ENCODE results near the gene SART3.
"Not testable (repeated sequence)": the region's sequence is repeated elsewhere in the genome, so short reads cannot be mapped to it uniquely, and the experiment has no call there.

The SART3 gene

DNA sequence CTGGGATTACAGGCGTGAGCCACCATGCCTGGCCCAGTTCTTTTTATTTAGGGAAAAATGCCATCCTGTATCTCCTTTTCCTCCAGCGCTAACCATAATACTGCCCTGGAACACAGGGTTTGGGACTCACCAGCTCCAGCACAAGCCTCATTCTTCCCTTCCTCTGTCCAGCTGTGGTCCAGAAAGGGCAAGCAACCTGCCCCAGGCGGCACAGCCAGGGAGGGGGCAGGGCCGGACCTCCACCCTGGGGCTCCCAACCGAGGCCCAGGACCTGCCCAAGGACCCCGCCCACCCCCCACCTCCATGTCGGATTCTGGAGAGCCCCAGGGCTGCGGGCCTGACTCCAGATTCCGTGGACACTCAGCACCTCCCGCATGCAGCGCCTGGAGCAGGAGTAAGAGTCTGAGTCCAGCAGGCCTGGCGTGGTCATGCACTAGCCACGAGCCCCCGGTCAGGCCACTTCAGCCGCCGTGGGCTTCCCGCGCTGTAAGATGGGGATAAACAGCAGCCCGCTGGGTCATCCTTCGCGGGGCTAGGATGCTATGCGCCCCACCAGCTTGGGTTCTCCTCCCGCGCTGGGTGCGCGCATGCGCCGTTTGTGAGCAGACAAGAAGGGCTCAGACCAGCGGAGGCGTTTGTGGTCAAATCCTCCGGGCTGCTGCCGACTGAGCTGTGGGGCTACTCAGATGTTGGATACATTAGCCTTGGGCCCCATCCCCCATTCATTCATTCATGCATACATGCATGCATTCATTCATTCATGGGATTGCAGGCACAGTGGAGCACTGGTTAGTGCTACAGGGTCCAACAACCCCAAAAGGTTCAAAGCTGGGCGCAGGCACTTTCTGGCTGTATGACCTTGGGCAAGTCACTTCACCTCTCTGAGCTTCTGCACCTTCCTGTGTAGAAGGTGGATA is 20.6 kb upstream of the SART3 start:
- no peak for DNase-seq

DNA sequence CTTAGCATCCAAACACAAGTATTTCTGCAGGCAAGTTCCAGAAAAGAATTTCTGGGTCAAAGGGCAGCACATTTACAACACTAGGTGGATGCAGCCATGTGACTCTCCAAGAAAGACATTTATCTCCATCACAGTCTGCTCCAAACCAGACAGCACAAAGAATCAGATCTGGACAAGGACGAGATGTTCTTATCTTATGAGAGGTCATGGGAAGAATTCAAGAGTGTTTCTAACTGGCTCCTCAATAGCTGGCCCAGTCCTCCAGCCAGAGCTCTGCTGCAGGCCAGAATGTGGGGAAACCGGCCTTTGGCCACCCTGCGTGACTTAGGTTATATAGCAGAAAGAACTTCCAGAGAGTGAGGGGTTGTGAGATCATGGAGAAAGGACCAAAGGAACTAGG is 19.6 kb upstream of the SART3 start:
- DNase-seq: no peak

DNA sequence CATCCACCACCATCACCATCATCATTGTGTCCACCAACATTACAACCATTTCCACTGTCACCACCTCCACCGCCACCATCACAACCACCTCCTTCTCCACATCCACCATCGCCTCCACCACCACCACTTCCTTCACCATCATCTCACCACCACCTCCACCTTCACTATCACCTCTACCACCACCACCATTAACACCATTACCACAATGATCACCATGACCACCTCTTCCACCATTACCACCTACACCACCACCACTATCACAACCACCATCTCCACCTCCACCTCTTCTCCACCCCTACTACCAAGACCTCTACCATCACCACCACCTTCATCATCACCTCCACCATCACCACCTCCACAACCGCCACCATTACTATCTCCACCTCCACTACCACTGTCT is 17.8 kb upstream of the SART3 start:
- no peak for DNase-seq

DNA sequence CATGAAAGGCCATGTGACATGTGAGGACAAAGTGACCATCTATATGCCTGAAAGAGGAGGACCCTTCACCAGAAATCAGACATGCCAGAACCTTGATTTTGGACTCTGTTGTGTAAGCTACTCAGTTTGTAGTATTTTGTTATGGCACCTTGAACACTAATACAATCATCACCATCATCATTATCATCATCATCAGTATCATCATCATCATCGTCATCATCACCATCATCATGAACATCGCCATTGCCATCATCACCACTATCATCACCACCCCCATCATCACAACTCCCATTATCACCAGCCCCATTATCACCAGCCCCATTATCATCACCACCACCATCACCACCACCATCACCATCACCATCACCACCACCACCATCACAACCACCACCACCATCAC is 17.3 kb upstream of the SART3 start:
- no peak for DNase-seq

DNA sequence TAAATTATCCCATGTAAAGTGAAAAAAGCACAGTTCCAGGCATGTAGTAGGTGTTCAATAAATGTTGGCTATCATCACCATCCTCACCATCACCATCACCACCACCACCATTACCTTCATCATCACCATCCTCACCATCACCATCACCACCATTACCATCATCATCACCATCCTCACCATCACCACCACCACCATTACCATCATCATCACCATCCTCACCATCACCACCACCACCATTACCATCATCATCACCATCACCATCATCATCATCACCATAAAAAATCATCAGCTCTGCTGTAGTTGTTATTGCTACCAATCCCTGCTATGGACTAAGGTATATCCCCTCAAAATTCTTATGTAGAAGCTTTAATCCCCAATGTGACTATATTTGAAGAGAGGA is 16.5 kb upstream of the SART3 start:
- DNase-seq: no peak

DNA sequence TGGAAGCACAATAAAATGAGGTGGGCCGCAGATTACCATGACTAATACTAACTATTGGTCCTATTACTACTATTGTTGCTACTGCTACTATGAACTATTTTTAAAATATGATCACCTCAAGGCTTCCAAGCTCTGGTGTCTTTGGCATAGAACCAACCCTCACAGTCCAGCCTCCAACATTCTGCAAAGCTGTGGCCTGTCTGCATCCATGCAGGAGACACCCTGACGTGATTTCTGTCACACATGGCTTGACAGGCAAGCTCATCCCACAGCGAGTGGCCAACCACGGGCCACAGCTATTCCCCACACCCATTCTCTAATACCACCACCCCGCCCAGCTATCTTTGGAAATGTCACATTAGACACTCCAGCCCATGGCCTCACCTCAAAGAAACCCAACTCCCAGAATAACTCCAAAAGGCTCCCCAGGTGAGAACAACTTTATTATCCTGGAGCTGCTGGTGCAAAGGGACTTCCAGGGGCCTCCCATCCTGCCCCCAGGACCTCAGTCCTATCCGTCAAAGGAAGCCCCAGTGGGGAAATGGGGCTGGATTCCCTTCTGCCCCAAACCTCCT is 15.8 kb upstream of the SART3 start:
- no peak for DNase-seq

DNA sequence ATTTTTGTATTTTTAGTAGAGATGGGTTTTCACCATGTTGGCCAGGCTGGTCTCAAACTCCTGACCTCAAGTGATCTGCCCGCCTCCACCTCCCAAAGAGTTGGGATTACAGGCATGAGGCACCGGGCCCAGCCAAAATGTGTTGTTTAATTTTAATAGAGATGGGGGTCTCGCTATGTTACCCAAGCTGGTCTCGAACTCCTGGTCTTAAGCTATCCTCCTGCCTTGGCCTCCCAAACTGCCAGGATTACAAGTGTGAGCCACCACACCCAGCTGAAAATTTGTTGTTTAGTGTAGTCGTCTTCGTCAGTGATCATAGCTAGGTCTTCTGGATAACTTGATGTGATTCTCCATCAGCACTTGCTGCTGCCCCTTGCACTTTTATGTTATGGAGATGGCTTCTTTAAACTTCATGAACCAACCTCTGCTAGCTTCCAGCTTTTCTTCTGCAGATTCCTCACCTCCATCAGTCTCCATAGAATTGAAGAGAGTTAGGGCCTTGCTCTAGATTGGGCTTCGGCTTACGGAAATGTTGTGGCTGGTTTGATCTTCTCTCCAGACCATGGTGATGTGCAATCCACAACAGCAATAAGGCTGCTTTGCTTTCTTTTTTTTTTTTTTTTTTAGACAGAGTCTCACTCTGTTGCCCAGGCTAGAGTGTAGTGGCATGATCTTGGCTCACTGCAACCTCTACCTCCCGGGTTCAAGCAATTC is 14.4 kb upstream of the SART3 start:
- DNase-seq: no peak

DNA sequence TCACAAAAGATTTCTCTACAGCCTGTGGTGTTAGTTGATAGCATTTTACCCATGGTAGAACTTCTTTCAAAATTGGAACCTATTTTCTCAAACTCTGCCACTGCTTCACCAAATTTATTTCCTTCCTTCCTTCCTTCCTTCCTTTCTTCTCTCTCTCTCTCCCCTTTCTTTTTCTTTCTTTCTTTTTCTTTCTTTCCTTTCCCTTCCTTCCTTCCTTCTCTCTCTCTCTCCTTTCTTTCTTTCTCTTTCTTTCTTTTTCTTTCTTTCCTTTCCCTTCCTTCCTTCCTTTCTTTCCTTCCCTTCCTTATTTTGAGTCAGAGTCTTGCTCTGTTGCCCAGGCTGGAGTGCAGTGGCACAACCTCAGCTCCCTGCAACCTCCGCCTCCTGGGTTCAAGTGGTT is 13.3 kb upstream of the SART3 start:
- not testable (repeated sequence) for DNase-seq

DNA sequence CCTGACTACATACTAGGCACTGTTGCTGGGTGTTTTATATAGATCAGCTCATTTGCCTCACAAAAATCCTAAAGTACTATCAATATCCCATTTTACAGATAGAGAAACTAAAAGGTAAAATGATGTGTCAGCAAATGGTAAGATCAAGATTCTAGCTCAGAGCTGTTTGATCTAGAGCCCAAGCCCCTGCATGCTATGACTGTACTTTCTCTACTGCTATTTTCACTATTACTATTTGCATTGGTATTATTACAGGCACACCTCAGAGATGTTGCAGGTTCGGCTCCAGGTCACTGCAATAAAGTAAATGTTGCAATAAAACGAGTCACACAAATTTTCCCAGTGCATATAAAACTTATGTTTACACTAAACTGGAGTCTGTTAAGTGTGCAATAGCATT is 12.3 kb upstream of the SART3 start:
- DNase-seq: no peak

DNA sequence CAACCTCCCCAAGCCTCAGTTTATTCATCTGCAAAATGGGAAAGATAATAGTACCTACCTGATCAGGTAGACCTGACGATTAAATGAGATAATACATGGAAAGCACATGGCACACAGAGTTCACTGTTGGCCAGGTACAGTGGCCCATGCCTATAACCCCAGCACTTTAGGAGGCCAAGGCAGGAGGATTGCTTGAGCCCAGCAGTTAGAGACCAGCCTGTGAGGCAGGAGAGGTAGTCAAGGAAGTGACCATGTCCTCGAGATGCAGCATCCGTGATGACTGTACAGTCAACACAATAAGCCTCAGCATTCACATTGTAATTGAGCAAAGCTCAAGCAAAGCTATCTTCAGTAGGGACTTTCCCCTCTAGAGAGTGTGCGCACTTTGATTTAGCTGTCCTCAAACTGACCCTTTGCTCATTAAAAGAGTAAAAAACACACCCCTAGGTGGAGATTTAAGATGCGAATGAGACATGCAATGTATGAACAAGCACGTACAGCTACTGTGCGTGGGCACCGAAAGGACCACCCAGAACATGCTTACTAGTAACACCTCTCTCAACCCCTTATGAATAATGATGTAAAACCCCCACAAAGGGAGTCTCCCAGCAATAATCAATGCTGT is 11.3 kb upstream of the SART3 start:
- no peak for DNase-seq

DNA sequence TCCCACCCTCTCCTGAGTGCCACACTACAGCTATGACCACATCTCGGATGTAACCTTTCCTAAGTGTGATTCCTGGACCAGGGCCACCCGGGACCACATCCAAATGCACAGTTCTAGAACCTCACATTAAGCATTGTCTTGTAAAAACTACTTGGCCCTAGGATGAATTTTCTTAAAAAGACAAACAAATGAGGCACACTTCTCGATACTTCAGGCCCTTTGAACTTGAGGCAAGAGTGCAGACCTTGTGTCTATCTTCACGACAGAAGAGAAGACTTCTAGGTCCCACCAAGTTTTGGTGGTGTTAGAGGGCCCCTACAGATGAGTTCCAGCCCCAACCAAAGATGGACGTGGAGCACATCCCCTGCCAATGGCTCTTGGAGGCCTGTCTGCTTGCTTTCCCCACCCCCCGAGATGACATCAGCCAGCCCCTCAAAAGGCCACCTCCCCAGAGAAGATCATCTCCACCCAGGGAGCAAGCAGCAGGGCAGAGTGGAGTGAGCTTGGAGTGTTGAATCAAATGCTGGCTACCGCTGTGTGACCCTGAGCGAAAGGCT is 10.7 kb upstream of the SART3 start:
- no peak for DNase-seq

DNA sequence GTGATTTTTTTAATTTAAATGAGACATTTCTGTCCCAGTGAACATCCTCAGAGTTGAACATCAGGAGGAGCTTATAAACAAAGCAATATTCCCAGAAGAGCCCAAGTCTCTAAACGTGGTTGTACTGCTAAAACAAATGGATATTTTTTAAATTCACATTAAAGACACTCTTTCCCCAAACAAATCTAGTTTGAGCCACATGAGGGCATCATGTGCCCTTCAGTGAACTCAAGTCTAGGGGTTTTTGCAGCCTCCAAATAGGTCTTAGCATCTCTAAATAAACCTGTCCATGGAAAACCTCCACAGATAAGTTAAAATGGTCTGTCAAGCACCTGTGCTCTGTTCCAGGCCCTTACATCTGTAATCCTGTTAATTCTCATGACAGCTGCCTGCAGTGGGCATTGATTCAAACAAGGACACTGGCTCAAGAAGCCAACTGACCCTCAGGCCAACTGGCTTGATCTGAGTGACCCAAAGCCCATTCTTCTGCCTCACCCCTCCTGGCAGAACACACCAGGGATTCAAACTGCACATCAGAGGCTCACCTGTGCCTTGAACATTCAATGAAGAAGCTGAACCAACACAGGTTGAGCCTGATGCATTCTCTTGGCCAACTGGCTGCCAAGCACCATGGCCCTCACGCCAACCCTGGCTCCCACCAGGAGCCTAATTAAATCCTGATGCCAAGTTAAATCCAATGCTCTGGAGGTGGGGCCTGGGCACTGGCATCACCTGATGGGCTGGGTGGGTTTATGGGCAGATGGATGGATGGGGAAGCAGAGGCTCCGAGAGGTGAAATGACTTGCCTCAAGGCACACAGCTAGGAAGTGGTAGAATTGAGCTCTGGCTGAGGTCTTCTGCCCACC is 10.0 kb upstream of the SART3 start:
- peak; percentile 49 for DNase-seq

DNA sequence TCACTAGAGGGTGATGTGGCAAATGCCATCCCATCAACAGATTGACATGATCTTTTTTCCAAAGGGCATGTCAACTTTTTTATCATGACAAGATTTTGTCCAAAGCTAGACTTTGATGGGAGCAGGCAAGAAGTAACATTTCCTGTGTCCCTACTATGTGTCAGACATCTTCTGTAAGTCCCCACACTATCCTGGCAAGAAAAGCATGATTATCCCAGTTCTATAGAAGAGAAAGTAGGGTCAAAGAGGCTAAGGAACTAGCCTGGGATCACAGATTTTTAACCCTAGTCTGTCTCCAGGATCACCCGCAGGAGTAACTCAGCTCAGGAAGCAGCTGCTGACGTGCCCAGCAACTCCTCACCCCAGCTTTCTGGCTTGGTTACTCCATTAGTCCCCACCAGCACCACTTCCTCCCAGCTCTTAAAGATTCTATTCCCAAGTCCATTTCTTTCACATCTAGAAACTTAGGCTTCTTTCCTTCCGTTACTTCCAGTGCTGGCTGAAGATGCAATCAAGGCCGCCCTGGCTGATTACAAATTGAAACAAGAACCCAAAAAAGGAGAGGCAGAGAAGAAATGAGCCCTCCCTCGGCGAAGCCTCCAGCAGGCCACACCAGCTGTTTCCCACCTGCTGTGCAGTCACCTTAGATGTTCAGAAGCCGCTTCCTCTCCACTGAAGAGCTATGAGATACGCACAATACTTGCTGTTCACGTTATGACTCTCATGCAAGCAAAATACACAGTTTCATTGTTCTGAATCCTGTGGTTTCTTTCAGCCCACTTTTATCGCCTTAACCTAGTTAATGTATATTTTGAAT is 7.6 kb upstream of the SART3 start:
- peak; percentile 93 for DNase-seq

DNA sequence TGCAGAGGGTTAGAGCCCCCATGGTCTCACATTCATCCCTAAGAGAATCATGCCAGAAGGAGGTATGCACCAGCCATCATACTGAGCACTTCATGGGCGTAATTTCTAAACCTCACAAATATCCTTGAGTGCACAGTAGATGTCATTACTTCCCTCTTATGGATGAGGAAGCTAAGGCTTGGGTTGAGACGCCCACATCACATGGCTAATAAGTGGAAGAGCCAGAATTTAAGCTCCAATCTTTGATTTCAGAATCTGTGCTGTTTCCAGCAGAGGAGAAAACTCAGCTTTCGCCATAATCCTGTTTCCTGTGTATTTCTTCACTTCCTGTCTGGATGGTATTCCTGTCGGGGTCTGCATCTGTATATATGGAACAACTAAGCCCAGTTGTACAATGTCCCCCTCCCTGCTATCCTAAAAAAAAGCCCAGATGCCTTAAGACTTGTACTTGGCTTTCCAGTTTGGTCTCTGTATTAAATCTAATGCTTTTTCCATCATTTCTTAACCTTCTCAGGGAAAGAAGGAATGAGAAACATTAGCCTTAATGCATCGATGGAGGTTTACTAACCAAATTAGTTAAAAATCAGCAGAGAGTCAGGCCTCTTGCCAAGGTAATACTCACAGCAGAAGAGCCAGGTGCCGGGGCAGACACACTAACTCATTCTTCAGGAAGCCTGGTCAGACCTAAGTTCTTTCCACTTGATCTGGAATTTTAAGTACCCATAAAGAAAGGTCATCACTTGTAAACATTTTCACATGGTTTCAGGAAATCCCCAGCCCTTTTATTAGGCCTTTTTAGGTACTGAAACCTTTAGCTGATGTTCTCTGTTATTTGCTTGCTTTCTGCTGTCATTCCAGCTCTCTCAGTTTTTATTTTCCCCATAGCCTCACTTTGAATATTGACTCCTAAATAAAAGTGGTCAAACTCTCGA is 6.7 kb upstream of the SART3 start:
- no peak for DNase-seq

DNA sequence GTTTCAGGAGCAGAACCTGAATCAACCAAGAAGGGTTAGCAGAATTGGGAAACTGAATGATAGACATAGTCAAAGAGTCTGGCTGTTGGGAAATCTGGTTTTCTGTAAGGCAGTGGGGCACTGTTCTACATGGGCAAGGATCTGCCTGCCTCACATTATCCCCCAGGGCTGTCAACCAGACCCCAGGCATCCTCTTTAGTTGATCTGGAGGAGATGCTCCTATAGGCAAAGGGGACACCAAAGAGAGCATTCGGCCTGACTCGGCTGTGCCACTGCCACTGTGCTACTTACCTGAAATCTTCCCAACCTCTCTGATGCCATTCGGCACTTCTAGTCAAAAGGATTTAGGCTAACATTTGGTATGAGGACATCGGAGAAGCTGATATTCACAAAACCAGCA is 5.5 kb upstream of the SART3 start:
- DNase-seq: no peak

DNA sequence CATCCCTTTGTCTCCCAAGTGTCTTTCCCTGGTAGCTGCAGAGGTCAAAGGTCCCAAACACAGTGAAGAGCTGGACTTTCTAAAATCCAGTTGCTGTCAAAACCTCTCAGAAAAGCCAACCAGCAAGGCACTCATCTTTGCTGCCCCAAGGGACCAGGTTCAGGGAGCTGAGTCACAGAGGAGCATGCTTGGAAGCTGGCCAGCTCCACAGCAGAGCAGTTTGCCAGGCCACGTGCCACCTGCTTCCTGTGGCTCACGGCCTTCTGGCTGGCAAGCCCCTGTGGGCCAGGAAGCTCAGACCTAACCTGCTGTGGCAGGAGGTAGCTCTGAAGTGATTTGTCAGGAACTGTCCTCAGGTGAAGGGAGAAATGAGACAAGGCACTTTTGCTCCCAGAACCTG is 5.0 kb upstream of the SART3 start:
- peak; percentile 95 for DNase-seq

DNA sequence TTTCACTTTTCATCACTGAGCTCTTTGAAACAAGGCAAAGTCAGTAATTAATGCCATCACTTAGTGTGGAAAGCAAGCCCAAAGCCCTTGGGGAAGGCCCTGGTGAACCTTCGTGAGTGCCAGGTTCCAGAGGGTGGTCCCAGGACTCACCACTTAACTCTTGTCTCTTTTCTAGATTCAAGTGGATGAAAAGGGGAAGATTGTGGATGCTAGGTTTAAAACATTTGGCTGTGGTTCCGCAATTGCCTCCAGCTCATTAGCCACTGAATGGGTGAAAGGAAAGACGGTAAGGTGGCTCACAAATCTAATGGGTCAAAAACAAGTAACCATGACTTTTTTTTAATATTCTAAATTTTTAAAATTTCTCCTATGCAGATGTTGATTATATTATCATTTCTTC is 4.2 kb upstream of the SART3 start:
- DNase-seq: no peak

DNA sequence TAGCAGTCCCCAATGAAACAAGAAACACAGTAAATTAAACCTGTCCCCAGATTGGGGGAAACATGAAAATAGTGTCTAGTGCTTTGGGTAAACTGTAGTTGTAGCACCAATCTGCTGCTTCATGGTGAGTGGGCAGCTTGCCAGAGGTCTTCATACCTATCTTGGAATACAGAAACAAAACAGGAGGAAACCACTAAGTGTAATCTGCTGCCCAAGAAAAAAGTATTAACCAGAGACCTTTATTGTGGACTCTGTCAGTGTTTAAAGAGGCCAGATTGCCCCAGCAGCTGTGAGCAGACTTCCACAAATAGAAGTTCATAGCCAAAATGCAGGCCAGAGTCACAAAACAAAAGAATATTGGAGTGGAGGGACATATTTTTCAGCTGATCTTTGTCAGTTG is 3.8 kb upstream of the SART3 start:
- peak; percentile 59 for DNase-seq

DNA sequence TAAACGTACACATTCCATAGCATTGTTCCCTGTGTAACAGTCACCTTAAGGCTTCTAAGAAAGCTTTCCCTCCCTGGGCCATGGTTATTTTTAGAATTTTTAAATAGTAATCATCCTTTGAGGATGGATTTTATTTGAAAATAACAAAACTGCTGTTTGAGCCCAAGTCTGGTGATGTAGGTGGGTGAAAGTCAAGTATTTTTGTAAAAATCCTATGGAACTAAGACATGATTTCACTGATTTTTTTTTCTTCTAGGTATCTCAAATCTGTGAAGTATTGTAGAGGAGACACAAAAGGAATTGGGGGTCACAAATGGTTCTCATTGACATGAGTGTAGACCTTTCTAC is 2.8 kb upstream of the SART3 start:
- no peak for DNase-seq

DNA sequence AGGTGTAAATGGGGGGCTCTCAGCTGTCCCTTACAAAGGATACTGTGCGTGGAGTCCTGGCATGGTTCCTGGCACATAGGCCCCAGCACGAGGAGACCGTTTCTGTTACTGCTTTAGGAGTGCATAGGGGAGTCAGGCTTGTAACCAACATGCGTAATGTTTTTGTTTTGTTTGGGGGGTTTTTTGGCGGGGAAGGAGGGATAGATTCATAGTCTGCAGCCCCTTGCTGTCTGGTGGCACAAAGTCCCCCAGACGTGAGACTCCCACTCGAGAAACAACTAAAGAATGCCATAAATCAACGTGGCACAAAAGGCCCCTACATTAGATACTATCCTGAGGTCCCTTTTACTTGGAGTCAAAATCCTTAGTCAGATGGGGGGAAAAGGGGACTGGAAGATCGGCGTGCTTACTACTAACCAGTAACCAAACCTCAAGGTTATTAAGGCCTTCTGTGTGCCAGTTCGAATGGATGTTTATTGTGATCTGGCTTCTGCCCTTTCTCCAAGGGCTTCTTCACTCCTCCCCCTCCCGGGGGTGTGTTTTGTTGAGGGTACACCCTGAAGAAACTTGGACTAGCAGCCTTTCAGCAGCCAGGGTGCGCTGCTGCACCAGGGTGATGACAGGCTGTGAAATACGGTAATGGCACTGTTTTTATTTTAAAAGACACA is 2.3 kb upstream of the SART3 start:
- peak; percentile 87 for DNase-seq

All from NCI-H2171 treated with DMSO at 0.1 percent for 48 hours (cell line).